ENCODE results near the gene PLA2G12B. TPM values are rescaled to one million over a fixed set of nuclear protein-coding genes. Genes with fewer than 3 reads are reported as not detected.

The PLA2G12B gene
- total and polyA plus RNA-seq, 8 donors, result 2.2 TPM; not detected in 7

GRCh38 chr10:72899545-72899944, 55.1 kb downstream of the PLA2G12B start:
- H3K4me3 ChIP-seq, result no peak overlapping the region
- H3K4me1 ChIP-seq, result no peaks in the 10 kb centered on the region
- DNase-seq, result no peak
- 88 to 97% (median 93%) methylated on average over 1 of the region's 1 CpG for WGBS, 5 donors
- peaks cover 0 to 8% (median 0%) of the 10 kb centered on the region in 3 donors for H3K27me3 ChIP-seq
- TF ChIP-seq POLR2A (IDR thresholded peaks at IDR 0.05), result no peak
- no peak for TF ChIP-seq POLR2AphosphoS5 (IDR thresholded peaks at IDR 0.05)
- TF ChIP-seq CTCF (IDR thresholded peaks at IDR 0.05), result no peak
- no peaks in the 10 kb centered on the region for H3K9me3 ChIP-seq
- no peak overlapping the region for H3K27ac ChIP-seq
- no peaks in the 10 kb centered on the region for H3K36me3 ChIP-seq
- intact Hi-C loops (cut with DNase I; ENCODE audit: low total_unique reads), result no loop called here

DNA sequence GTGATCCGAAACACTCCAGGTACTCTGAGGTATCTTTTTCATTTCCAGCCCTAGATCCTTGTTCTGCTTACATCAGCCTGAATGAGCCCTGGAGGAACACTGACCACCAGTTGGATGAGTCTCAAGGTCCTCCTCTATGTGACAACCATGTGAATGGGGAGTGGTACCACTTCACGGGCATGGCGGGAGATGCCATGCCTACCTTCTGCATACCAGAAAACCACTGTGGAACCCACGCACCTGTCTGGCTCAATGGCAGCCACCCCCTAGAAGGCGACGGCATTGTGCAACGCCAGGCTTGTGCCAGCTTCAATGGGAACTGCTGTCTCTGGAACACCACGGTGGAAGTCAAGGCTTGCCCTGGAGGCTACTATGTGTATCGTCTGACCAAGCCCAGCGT, 56.0 kb downstream of the PLA2G12B start:
- Histone ChIP-seq H3K27me3 (peaks cover 0 to 8% (median 0%) of the 10 kb centered on the region in 3 donors), H3K4me1 (no peaks in the 10 kb centered on the region), H3K36me3 (no peaks in the 10 kb centered on the region), H3K9me3 (no peaks in the 10 kb centered on the region), H3K27ac (no peak overlapping the region), H3K4me3 (no peak overlapping the region)
- TF ChIP-seq EP300 (IDR thresholded peaks at IDR 0.05), result no peak
- TF ChIP-seq CTCF (IDR thresholded peaks at IDR 0.05), result no peak
- DNase-seq, result no peak
- intact Hi-C loops (cut with DNase I; ENCODE audit: low total_unique reads), result no loop called here
- WGBS, 5 donors, result 91 to 97% (median 96%) methylated on average over 6 to 10 of the region's 10 CpGs

GRCh38 chr10:72895236-72895850, 59.3 kb downstream of the PLA2G12B start:
- no peak for TF ChIP-seq EP300 (IDR thresholded peaks at IDR 0.05)
- DNase-seq, result no peak
- H3K4me3 ChIP-seq, result no peak overlapping the region
- no peaks in the 10 kb centered on the region for H3K9me3 ChIP-seq
- WGBS, 5 donors, result 66 to 79% (median 74%) methylated on average over 11 of the region's 11 CpGs
- intact Hi-C loops (cut with DNase I; ENCODE audit: low total_unique reads), result no loop called here
- no peak overlapping the region for H3K27ac ChIP-seq
- peaks cover 0 to 8% (median 0%) of the 10 kb centered on the region in 3 donors for H3K27me3 ChIP-seq
- no peaks in the 10 kb centered on the region for H3K36me3 ChIP-seq
- H3K4me1 ChIP-seq, result no peaks in the 10 kb centered on the region

- intact Hi-C loops (cut with DNase I; ENCODE audit: low total_unique reads), result no loop called here
- peaks cover 0 to 8% (median 0%) of the 10 kb centered on the region in 3 donors for H3K27me3 ChIP-seq
- H3K9me3 ChIP-seq, result no peaks in the 10 kb centered on the region
- H3K27ac ChIP-seq, result no peak within 1 kb of the TSS
- DNase-seq, result no peak
- TF ChIP-seq EP300 (IDR thresholded peaks at IDR 0.05) (no peak), CTCF (IDR thresholded peaks at IDR 0.05) (no peak), POLR2A (IDR thresholded peaks at IDR 0.05) (no peak), POLR2AphosphoS5 (IDR thresholded peaks at IDR 0.05) (no peak)
- H3K36me3 ChIP-seq, result peaks cover under 1 to 9% (median 4%) of the 10 kb centered on the region in 4 donors
- WGBS, 5 donors, result 57 to 74% (median 70%) methylated on average over 4 of the region's 4 CpGs
- H3K4me3 ChIP-seq, result no peak within 1 kb of the TSS
- no peaks in the 10 kb centered on the region for H3K4me1 ChIP-seq
Measured at GRCh38 chr10:72893136-72893798, 61.3 kb downstream of the PLA2G12B start, which contains the start of gene OIT3. Gene OIT3, plus strand, starts transcription at chr10:72893739. Its CDS starts 60 bp downstream, at chr10:72893799.

- Histone ChIP-seq H3K4me1 (no peaks in the 10 kb centered on the region), H3K4me3 (no peak overlapping the region), H3K36me3 (peaks cover 10 to 41% (median 35%) of the 10 kb centered on the region in 4 donors), H3K27ac (no peak overlapping the region), H3K27me3 (peaks cover 0 to under 1% (median 0%) of the 10 kb centered on the region in 3 donors), H3K9me3 (no peaks in the 10 kb centered on the region)
- no peak for TF ChIP-seq CTCF (IDR thresholded peaks at IDR 0.05)
- no peak for TF ChIP-seq POLR2A (IDR thresholded peaks at IDR 0.05)
- TF ChIP-seq POLR2AphosphoS5 (IDR thresholded peaks at IDR 0.05), result no peak
- TF ChIP-seq EP300 (IDR thresholded peaks at IDR 0.05), result no peak
- no peak for DNase-seq
- 86 to 96% (median 90%) methylated on average over 2 of the region's 2 CpGs for WGBS, 5 donors
- intact Hi-C loops (cut with DNase I; ENCODE audit: low total_unique reads), result no loop called here
Measured at GRCh38 chr10:72890086-72890485, 64.5 kb downstream of the PLA2G12B start.
